HepG2 (cell line): Measurements from ENCODE around the gene HES6. TPM values are rescaled to one million over a fixed set of nuclear protein-coding genes. Genes with fewer than 3 reads are reported as not detected.

Experiments used
- BRD4 ChIP-seq: sonication (generic); formaldehyde crosslinking; IDR thresholded peaks from 2 replicates; pipeline ENCODE4 v1.4.0; 2020; ENCODE audit warnings: missing genetic modification reagents
- EED ChIP-seq: sonication (generic); formaldehyde crosslinking; IDR thresholded peaks from 2 replicates; pipeline ENCODE4 v1.5.0; 2020; ENCODE audit warnings: mild to moderate bottlenecking, missing genetic modification reagents
- ELF3 ChIP-seq: IDR thresholded peaks from 2 replicates; pipeline ENCODE4 v1.6.1; 2016; ENCODE audit warnings: missing genetic modification reagents, missing compliant biosample characterization
- FOXA1 ChIP-seq, 2 experiments: fragments of 450-650 bp in 1 of 2; sonication (generic) in 1 of 2; formaldehyde crosslinking in 1 of 2; IDR thresholded peaks; 2 replicates each; pipeline versions ENCODE4 v1.4.0 to v1.6.1; 2016 to 2020; ENCODE audit warnings: missing genetic modification reagents in 1 of 2
- HNF4G ChIP-seq, 2 experiments: sonication (generic) in 1 of 2; formaldehyde crosslinking in 1 of 2; IDR thresholded peaks; 2 replicates each; pipeline versions ENCODE4 v1.4.0 to v1.6.1; 2011 to 2020; ENCODE audit warnings: borderline replicate concordance in 2 of 2, low read depth in 2 of 2, mild to moderate bottlenecking in 2 of 2, low read length in 1 of 2, missing genetic modification reagents in 1 of 2, moderate library complexity in 1 of 2
- KLF16 ChIP-seq, 2 experiments: sonication (generic) in 1 of 2; formaldehyde crosslinking in 1 of 2; IDR thresholded peaks; 2 replicates each; pipeline versions ENCODE4 v1.6.1 to v1.8.0; 2016 to 2023; ENCODE audit warnings: missing genetic modification reagents in 2 of 2, missing compliant biosample characterization in 1 of 2
- MAFF ChIP-seq: IDR thresholded peaks from 2 replicates; pipeline ENCODE4 v1.6.1; 2011; ENCODE audit warnings: low read depth, low read length, improper control_type of control experiment
- NCOA2 ChIP-seq: sonication (generic); formaldehyde crosslinking; IDR thresholded peaks from 2 replicates; pipeline ENCODE4 v1.8.0; 2022; ENCODE audit warnings: inconsistent platforms
- RXRA ChIP-seq: sonication (generic); formaldehyde crosslinking; IDR thresholded peaks from 2 replicates; pipeline ENCODE4 v1.5.1; 2020; ENCODE audit warnings: missing genetic modification reagents
- ZNF350 ChIP-seq: sonication (generic); formaldehyde crosslinking; IDR thresholded peaks from 2 replicates; pipeline ENCODE4 v1.4.0; 2020; ENCODE audit warnings: mild to moderate bottlenecking, low read depth, missing genetic modification reagents, borderline replicate concordance
- ZNF747 ChIP-seq: sonication (generic); formaldehyde crosslinking; IDR thresholded peaks from 2 replicates; pipeline ENCODE4 v1.8.1; 2023; ENCODE audit warnings: missing genetic modification reagents, mild to moderate bottlenecking, borderline replicate concordance
- ZNF772 ChIP-seq: sonication (generic); formaldehyde crosslinking; IDR thresholded peaks from 2 replicates; pipeline ENCODE4 v1.5.0; 2020; ENCODE audit warnings: mild to moderate bottlenecking, missing genetic modification reagents
- ZNF788 ChIP-seq: sonication (generic); formaldehyde crosslinking; IDR thresholded peaks from 2 replicates; pipeline ENCODE4 v1.5.0; 2020; ENCODE audit warnings: mild to moderate bottlenecking, missing genetic modification reagents, borderline replicate concordance
- ZNF790 ChIP-seq: sonication (generic); formaldehyde crosslinking; IDR thresholded peaks from 2 replicates; pipeline ENCODE4 v1.8.0; 2022; ENCODE audit warnings: missing genetic modification reagents, mild to moderate bottlenecking, borderline replicate concordance
- ZSCAN25 ChIP-seq: sonication (generic); formaldehyde crosslinking; IDR thresholded peaks from 2 replicates; pipeline ENCODE4 v1.8.0; 2022; ENCODE audit warnings: mild to moderate bottlenecking, missing genetic modification reagents
- ZSCAN9 ChIP-seq: IDR thresholded peaks from 2 replicates; pipeline ENCODE4 v1.6.1; 2016; ENCODE audit warnings: borderline replicate concordance
- polyA plus RNA-seq, 8 experiments: library from polyadenylated mRNA; depleted of rRNA in 3 of 8; stranded (reverse) in 7 of 8; unstranded in 1 of 8; fragments of >200 nt; fragmentation: Illumina TruSeq in 4 of 8; extraction: Trizol in 4 of 8; gene quantifications; 2 replicates each; pipeline versions ENCODE4 v1.2.1 to v1.2.3, GENCODE V29; 2011 to 2016; ENCODE audit warnings: low read depth in 4 of 8, missing spikeins in 1 of 8, mixed read lengths in 1 of 8; ENCODE audit not compliant: insufficient read depth in 1 of 8
- total RNA-seq, 5 experiments: library from RNA; depleted of rRNA; stranded (reverse); fragments of >200 nt; fragmentation: Illumina TruSeq; extraction: Trizol; gene quantifications; 2 replicates each; pipeline ENCODE4 v1.2.3, GENCODE V29; 2016; ENCODE audit warnings: low read depth in 1 of 5
- TF ChIP-seq, protein P1 (sequence below): sonication (generic); formaldehyde crosslinking; IDR thresholded peaks from 2 replicates; pipeline ENCODE4 v1.9.0; 2022; ENCODE audit warnings: missing genetic modification reagents, mild to moderate bottlenecking, borderline replicate concordance
- TF ChIP-seq, protein P2 (sequence below): sonication (generic); formaldehyde crosslinking; IDR thresholded peaks from 2 replicates; pipeline ENCODE4 v1.5.0; 2020; ENCODE audit warnings: missing genetic modification reagents
- TF ChIP-seq, protein P3 (sequence below): sonication (generic); IDR thresholded peaks from 2 replicates; pipeline ENCODE4 v1.6.1; 2016; ENCODE audit warnings: low read depth, borderline replicate concordance
- TF ChIP-seq, protein P4 (sequence below): sonication (generic); formaldehyde crosslinking; IDR thresholded peaks from 2 replicates; pipeline ENCODE4 v1.5.1; 2020; ENCODE audit warnings: mild to moderate bottlenecking, moderate library complexity, missing genetic modification reagents
- TF ChIP-seq, protein P5 (sequence below): sonication (generic); formaldehyde crosslinking; IDR thresholded peaks from 2 replicates; pipeline ENCODE4 v1.4.0; 2020; ENCODE audit warnings: mild to moderate bottlenecking, missing genetic modification reagents

The HES6 gene
- total and polyA plus RNA-seq, 2 of the 13 experiments (the other 11 are each of a cell fraction or from before 2014, with no cell fraction given): 19.5 to 82.8 TPM

DNA sequence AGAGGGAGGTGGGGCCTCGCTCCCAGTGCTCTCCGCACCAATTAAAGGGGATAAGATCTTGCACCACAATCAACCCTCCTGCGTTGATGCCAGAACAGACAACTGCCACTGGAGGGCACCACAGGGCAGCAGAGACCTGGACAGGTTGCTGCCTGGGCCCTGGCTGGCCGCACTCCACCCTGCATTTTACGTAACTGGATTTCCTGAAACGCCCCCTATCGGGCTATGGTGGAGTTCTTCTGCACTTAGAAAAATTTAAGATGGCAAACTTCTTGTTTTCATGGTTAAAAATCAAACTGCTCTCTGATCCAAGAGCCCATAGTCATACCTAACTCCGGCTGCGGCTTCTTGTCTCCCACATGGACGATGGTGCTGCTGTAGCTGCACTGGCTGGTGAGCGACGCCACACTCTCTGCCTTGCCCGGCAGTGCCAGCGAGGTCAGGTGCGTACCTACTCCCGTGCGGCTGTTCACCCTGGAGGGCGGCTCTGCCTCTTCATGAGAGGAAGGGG lies 16.8 kb upstream of the HES6 start (continued):
- TF ChIP-seq HNF4G (IDR thresholded peaks at IDR 0.05; ENCODE audit: borderline replicate concordance, low read depth, low read length) (0 out of 2 replicates have a peak, but pooled peaks have one; percentile 43), HNF4G (CRISPR knock-in tag; IDR thresholded peaks at IDR 0.05; ENCODE audit: borderline replicate concordance, low read depth) (no peak), KLF16 (CRISPR knock-in tag; IDR thresholded peaks at IDR 0.05) (peak in 1 of 2 experiments; percentile 53; a peak in 1 of 4 replicates), NCOA2 (CRISPR knock-in tag) (peak; percentile 54), MAFF (no peak), EED (CRISPR knock-in tag) (0 out of 2 replicates have a peak, but pooled peaks have one; percentile 41), ZSCAN9 (CRISPR knock-in tag) (peak; percentile 90), BRD4 (CRISPR knock-in tag) (peak; percentile 46; the same call in 1 of the 2 replicates), ZNF350 (CRISPR knock-in tag) (peak; percentile 84; the same call in 1 of the 2 replicates), ELF3 (CRISPR knock-in tag) (peak; percentile 89), ZNF747 (CRISPR knock-in tag) (0 out of 2 replicates have a peak, but pooled peaks have one; percentile 55), ZNF772 (peak; percentile 64; the same call in 1 of the 2 replicates), ZNF788 (peak; percentile 73; the same call in 1 of the 2 replicates), RXRA (peak; percentile 81), ZSCAN25 (CRISPR knock-in tag) (peak; percentile 74), FOXA1 (IDR thresholded peaks at IDR 0.05) (no peak), FOXA1 (CRISPR knock-in tag; IDR thresholded peaks at IDR 0.05) (peak; percentile 50), ZNF790 (CRISPR knock-in tag) (0 out of 2 replicates have a peak, but pooled peaks have one; percentile 53)
- TF ChIP-seq, protein P1, sequence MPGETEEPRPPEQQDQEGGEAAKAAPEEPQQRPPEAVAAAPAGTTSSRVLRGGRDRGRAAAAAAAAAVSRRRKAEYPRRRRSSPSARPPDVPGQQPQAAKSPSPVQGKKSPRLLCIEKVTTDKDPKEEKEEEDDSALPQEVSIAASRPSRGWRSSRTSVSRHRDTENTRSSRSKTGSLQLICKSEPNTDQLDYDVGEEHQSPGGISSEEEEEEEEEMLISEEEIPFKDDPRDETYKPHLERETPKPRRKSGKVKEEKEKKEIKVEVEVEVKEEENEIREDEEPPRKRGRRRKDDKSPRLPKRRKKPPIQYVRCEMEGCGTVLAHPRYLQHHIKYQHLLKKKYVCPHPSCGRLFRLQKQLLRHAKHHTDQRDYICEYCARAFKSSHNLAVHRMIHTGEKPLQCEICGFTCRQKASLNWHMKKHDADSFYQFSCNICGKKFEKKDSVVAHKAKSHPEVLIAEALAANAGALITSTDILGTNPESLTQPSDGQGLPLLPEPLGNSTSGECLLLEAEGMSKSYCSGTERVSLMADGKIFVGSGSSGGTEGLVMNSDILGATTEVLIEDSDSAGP (CRISPR knock-in tag): peak; percentile 58; the same call in 1 of the 2 replicates
- TF ChIP-seq, protein P2, sequence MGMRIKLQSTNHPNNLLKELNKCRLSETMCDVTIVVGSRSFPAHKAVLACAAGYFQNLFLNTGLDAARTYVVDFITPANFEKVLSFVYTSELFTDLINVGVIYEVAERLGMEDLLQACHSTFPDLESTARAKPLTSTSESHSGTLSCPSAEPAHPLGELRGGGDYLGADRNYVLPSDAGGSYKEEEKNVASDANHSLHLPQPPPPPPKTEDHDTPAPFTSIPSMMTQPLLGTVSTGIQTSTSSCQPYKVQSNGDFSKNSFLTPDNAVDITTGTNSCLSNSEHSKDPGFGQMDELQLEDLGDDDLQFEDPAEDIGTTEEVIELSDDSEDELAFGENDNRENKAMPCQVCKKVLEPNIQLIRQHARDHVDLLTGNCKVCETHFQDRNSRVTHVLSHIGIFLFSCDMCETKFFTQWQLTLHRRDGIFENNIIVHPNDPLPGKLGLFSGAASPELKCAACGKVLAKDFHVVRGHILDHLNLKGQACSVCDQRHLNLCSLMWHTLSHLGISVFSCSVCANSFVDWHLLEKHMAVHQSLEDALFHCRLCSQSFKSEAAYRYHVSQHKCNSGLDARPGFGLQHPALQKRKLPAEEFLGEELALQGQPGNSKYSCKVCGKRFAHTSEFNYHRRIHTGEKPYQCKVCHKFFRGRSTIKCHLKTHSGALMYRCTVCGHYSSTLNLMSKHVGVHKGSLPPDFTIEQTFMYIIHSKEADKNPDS: no peak
- TF ChIP-seq, protein P3, sequence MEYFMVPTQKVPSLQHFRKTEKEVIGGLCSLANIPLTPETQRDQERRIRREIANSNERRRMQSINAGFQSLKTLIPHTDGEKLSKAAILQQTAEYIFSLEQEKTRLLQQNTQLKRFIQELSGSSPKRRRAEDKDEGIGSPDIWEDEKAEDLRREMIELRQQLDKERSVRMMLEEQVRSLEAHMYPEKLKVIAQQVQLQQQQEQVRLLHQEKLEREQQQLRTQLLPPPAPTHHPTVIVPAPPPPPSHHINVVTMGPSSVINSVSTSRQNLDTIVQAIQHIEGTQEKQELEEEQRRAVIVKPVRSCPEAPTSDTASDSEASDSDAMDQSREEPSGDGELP: peak; percentile 21; the same call in 1 of the 2 replicates
- TF ChIP-seq, protein P4, sequence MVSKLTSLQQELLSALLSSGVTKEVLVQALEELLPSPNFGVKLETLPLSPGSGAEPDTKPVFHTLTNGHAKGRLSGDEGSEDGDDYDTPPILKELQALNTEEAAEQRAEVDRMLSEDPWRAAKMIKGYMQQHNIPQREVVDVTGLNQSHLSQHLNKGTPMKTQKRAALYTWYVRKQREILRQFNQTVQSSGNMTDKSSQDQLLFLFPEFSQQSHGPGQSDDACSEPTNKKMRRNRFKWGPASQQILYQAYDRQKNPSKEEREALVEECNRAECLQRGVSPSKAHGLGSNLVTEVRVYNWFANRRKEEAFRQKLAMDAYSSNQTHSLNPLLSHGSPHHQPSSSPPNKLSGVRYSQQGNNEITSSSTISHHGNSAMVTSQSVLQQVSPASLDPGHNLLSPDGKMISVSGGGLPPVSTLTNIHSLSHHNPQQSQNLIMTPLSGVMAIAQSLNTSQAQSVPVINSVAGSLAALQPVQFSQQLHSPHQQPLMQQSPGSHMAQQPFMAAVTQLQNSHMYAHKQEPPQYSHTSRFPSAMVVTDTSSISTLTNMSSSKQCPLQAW: peak; percentile 71; the same call in 1 of the 2 replicates
- TF ChIP-seq, protein P5, sequence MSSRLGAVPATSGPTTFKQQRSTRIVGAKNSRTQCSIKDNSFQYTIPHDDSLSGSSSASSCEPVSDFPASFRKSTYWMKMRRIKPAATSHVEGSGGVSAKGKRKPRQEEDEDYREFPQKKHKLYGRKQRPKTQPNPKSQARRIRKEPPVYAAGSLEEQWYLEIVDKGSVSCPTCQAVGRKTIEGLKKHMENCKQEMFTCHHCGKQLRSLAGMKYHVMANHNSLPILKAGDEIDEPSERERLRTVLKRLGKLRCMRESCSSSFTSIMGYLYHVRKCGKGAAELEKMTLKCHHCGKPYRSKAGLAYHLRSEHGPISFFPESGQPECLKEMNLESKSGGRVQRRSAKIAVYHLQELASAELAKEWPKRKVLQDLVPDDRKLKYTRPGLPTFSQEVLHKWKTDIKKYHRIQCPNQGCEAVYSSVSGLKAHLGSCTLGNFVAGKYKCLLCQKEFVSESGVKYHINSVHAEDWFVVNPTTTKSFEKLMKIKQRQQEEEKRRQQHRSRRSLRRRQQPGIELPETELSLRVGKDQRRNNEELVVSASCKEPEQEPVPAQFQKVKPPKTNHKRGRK: no peak
